Measurements from ENCODE around the gene TENT4A. TPM values are rescaled to one million over a fixed set of nuclear protein-coding genes. Genes with fewer than 3 reads are reported as not detected.

Gene TENT4A
- total RNA-seq, 1 experiment from 2014 or later = 39.3 TPM

DNA sequence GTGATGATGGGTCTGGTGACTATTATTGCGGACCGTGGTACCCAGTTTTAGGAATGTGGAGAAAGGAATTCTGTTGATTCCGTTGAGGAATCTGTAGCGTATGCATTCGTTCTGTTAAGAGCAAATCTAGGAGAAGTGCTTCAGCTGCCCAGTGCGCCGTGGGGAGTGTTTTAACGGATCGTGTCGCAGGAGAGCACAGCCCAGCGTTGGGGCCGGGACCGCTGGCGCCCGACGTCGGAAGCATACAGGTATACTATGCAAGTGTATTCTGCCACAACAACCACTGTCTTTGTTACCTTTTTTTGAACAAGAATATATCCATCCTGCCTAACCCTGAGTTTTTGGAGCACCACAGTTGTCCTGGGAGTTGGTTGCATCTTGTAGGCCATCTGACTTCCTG lies 42.7 kb downstream of the TENT4A start:
- TSS peak; percentile 11 for BruUV-seq (replicated peaks)
- no peaks in the 10 kb centered on the region for H3F3A ChIP-seq (ENCODE audit: low read length, unreplicated experiment)
- intact Hi-C loops (cut with micrococcal nuclease) = no loop called here
- CTCF ChIA-PET = no interaction called here
- no peak overlapping the region for H3K4me2 ChIP-seq (ENCODE audit: low read length)
- H3K36me3 ChIP-seq (ENCODE audit: low read depth, low read length) = peaks cover 67% of the 10 kb centered on the region
- H3K9me3 ChIP-seq (ENCODE audit: low read length) = no peaks in the 10 kb centered on the region
- H3K27ac ChIP-seq (ENCODE audit: low read length) = no peak overlapping the region
- no peak overlapping the region for H3K4me3 ChIP-seq (ENCODE audit: low read length)
- no peaks in the 10 kb centered on the region for H3K79me2 ChIP-seq (ENCODE audit: low read length)
- POLR2A ChIA-PET (ENCODE audit: unreplicated experiment) = no interaction called here
- ATAC-seq (no peak), DNase-seq (no peak)
- H4K20me1 ChIP-seq (ENCODE audit: low read length) = no peaks in the 10 kb centered on the region
- TF ChIP-seq EZH2 (IDR thresholded peaks at IDR 0.05; ENCODE audit: low read length, unreplicated experiment) = no peak
- TF ChIP-seq CTCF (conservative IDR thresholded peaks at IDR 0.05; ENCODE audit: low read depth, low read length) = no peak
- no peaks in the 10 kb centered on the region for H3K9me2 ChIP-seq (replicated peaks; ENCODE audit: low read length)
- H3K27me3 ChIP-seq (ENCODE audit: low read length) = no peaks in the 10 kb centered on the region
- H3K9ac ChIP-seq (ENCODE audit: low read length) = no peak overlapping the region
- no peak overlapping the region for H2AFZ ChIP-seq (ENCODE audit: low read length)
- no peaks in the 10 kb centered on the region for H3K4me1 ChIP-seq (ENCODE audit: insufficient read depth, low read length)

DNA sequence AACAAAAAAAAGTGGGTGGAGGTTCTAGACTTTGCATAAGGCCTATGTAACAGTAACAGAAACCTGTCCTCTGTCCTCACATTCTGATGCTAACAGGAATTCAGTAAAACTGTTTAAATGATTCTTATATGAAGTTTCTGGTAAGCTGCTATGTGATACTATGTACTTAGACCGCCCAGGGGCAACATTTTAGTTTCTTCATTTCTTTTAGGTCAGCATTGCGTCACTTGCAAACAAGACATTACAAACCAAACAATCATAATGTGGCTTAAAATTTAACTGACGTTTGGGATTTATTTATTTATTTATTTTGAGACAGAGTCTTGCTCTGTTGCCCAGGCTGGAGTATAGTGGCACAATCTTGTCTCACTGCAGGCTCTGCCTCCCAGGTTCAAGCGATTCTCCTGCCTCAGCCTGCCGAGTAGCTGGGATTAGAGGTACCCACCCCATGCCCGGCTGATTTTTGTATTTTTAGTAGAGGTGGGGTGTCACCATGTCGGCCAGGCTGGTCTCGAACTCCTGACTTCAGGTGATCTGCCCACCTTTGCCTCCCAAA lies 44.3 kb downstream of the TENT4A start:
- ATAC-seq = no peak
- CTCF ChIA-PET = no interaction called here
- no peak overlapping the region for H3K27ac ChIP-seq (ENCODE audit: low read length)

DNA sequence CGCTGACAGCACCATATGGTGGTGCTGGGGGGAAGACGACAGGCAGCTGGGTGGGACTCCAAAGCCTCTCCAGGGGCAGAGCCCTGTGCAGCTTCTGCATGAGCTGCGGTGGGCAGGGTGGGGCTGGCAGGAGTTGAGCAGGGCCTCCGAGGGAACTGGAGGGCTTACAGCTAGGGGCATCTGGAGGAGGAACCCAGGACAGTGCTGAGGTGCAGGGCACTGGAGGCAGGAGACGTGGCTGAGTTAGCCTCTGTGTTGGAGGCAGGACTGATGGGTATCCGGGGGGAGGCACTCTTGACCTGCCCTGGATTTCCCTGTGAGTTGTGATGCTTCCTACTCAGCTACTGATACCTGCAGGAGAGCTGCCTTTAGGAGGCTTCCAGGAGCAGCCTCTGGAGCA lies 45.0 kb downstream of the TENT4A start:
- H2AFZ ChIP-seq (ENCODE audit: low read length) = no peak overlapping the region
- no peaks in the 10 kb centered on the region for H3K79me2 ChIP-seq (ENCODE audit: low read length)
- intact Hi-C loops (cut with micrococcal nuclease) = no loop called here
- ATAC-seq (no peak), DNase-seq (no peak)
- H3K9me2 ChIP-seq (replicated peaks; ENCODE audit: low read length) = no peaks in the 10 kb centered on the region
- ChIA-PET POLR2A (ENCODE audit: unreplicated experiment) (no interaction called here), CTCF (no interaction called here)
- no peaks in the 10 kb centered on the region for H3K9me3 ChIP-seq (ENCODE audit: low read length)
- BruUV-seq (replicated peaks) = no TSS peak
- TF ChIP-seq EZH2phosphoT487 (IDR thresholded peaks at IDR 0.05; ENCODE audit: borderline replicate concordance, low read length) (no peak), CTCF (conservative IDR thresholded peaks at IDR 0.05; ENCODE audit: low read depth, low read length) (no peak), EZH2 (IDR thresholded peaks at IDR 0.05; ENCODE audit: low read length, unreplicated experiment) (no peak)
- no peak overlapping the region for H3K4me3 ChIP-seq (ENCODE audit: low read length)
- H3K27ac ChIP-seq (ENCODE audit: low read length) = no peak overlapping the region
- H4K20me1 ChIP-seq (ENCODE audit: low read length) = no peaks in the 10 kb centered on the region
- no peaks in the 10 kb centered on the region for H3K27me3 ChIP-seq (ENCODE audit: low read length)
- no peak overlapping the region for H3K4me2 ChIP-seq (ENCODE audit: low read length)
- H3K36me3 ChIP-seq (ENCODE audit: low read depth, low read length) = peaks cover 45% of the 10 kb centered on the region
- H3K9ac ChIP-seq (ENCODE audit: low read length) = no peak overlapping the region
- no peaks in the 10 kb centered on the region for H3F3A ChIP-seq (ENCODE audit: low read length, unreplicated experiment)
- H3K4me1 ChIP-seq (ENCODE audit: insufficient read depth, low read length) = no peaks in the 10 kb centered on the region

More for the DNA sequence above, 44.3 kb downstream of the TENT4A start:
- Histone ChIP-seq H3K9ac (ENCODE audit: low read length) (no peak overlapping the region), H3K36me3 (ENCODE audit: low read depth, low read length) (peaks cover 53% of the 10 kb centered on the region), H3K4me3 (ENCODE audit: low read length) (no peak overlapping the region), H4K20me1 (ENCODE audit: low read length) (no peaks in the 10 kb centered on the region), H3K4me1 (ENCODE audit: insufficient read depth, low read length) (no peaks in the 10 kb centered on the region), H3K4me2 (ENCODE audit: low read length) (no peak overlapping the region), H2AFZ (ENCODE audit: low read length) (no peak overlapping the region), H3K9me3 (ENCODE audit: low read length) (no peaks in the 10 kb centered on the region), H3K79me2 (ENCODE audit: low read length) (no peaks in the 10 kb centered on the region), H3F3A (ENCODE audit: low read length, unreplicated experiment) (no peaks in the 10 kb centered on the region), H3K9me2 (replicated peaks; ENCODE audit: low read length) (no peaks in the 10 kb centered on the region), H3K27me3 (ENCODE audit: low read length) (no peaks in the 10 kb centered on the region)
- DNase-seq = no peak
- TF ChIP-seq EZH2 (IDR thresholded peaks at IDR 0.05; ENCODE audit: low read length, unreplicated experiment) (no peak), CTCF (conservative IDR thresholded peaks at IDR 0.05; ENCODE audit: low read depth, low read length) (no peak), EZH2phosphoT487 (IDR thresholded peaks at IDR 0.05; ENCODE audit: borderline replicate concordance, low read length) (no peak)
- intact Hi-C loops (cut with micrococcal nuclease) = no loop called here
- no TSS peak for BruUV-seq (replicated peaks)
- POLR2A ChIA-PET (ENCODE audit: unreplicated experiment) = no interaction called here

Measured in PC-3 (cell line).